Calu3 (cell line): ENCODE results near the gene ACP7. TPM values are rescaled to one million over a fixed set of nuclear protein-coding genes. Genes with fewer than 3 reads are reported as not detected.
"Not testable (repeated sequence)": the region's sequence is repeated elsewhere in the genome, so short reads cannot be mapped to it uniquely, and the experiment has no call there.

Source experiments
- BruUV-seq: library from RNA; stranded (reverse); fragments of 400-500 nt; replicated peaks from 2 replicates; lab custom pipeline; 2021; lab: Mats Ljungman, UMichigan
- CTCF ChIA-PET: fragments of 300-600 bp; sonication (Branson Sonifier 250); formaldehyde crosslinking; loops from one replicate; lab custom pipeline; 2022; ENCODE audit warnings: antibody characterized with exemption; lab: Charles Lee
- DNase-seq: peaks from one replicate; pipeline ENCODE4 v3.0.0; 2022
- H3K27ac Mint-ChIP-seq: one replicate; pipeline ENCODE4 v1.8.0; 2022; ENCODE audit warnings: mixed read lengths; ENCODE audit not compliant: unreplicated experiment
- H3K27me3 Mint-ChIP-seq: one replicate; pipeline ENCODE4 v1.8.0; 2022; ENCODE audit warnings: mixed read lengths; ENCODE audit not compliant: unreplicated experiment
- H3K36me3 Mint-ChIP-seq: one replicate; pipeline ENCODE4 v1.8.0; 2022; ENCODE audit warnings: mild to moderate bottlenecking, moderate library complexity, mixed read lengths; ENCODE audit not compliant: insufficient read depth, unreplicated experiment
- H3K4me1 Mint-ChIP-seq: one replicate; pipeline ENCODE4 v1.8.0; 2022; ENCODE audit warnings: mild to moderate bottlenecking, low read depth, mixed read lengths; ENCODE audit not compliant: unreplicated experiment
- H3K4me3 Mint-ChIP-seq: one replicate; pipeline ENCODE4 v1.8.0; 2022; ENCODE audit warnings: mild to moderate bottlenecking, low read depth, moderate library complexity, mixed read lengths; ENCODE audit not compliant: unreplicated experiment
- H3K9me3 Mint-ChIP-seq: one replicate; pipeline ENCODE4 v1.8.0; 2022; ENCODE audit warnings: low read depth, mixed read lengths; ENCODE audit not compliant: unreplicated experiment
- CTCF ChIP-seq: fragments of 200-600 bp; IDR thresholded peaks from one replicate; pipeline ENCODE4 v1.8.0; 2022; ENCODE audit warnings: antibody characterized with exemption; ENCODE audit not compliant: unreplicated experiment
- intact Hi-C: fragments of 100-400 bp; cut with micrococcal nuclease; formaldehyde crosslinking; loops from one replicate; pipeline ENCODE4 v1.10.0; 2022; ENCODE audit not compliant: unreplicated experiment
- total RNA-seq: library from RNA; stranded (reverse); gene quantifications from 2 replicates; pipeline ENCODE4 v1.2.3, GENCODE V29; 2022

ACP7 gene
- total RNA-seq, 1 experiment from 2014 or later = 9.5 TPM

- CTCF ChIA-PET = interaction anchor here (1.2 kb wide), 1 partner anchor 13 kb away, joined by 12 read pairs; no protein-coding TSS in a partner anchor
- Mint-ChIP-seq H3K27ac (no peak overlapping the region), H3K27me3 (no peaks in the 10 kb centered on the region), H3K4me3 (no peak overlapping the region), H3K4me1 (peaks cover 23% of the 10 kb centered on the region), H3K36me3 (peaks cover 32% of the 10 kb centered on the region), H3K9me3 (no peaks in the 10 kb centered on the region)
- no peak for DNase-seq
- BruUV-seq = no TSS peak
- no peak for TF ChIP-seq CTCF
- intact Hi-C loops = no loop called here
Observed at GRCh38 chr19:39086386-39086785, 2.2 kb downstream of the ACP7 start.

- no peaks in the 10 kb centered on the region for H3K27me3 Mint-ChIP-seq
- no peaks in the 10 kb centered on the region for H3K9me3 Mint-ChIP-seq
- peaks cover 25% of the 10 kb centered on the region for H3K36me3 Mint-ChIP-seq
- H3K4me3 Mint-ChIP-seq = no peak overlapping the region
- no peak for TF ChIP-seq CTCF
- CTCF ChIA-PET = interaction anchor here (0.7 to 1.2 kb wide), 2 partner anchors 14 to 108 kb away, joined by 3 to 12 read pairs; no protein-coding TSS in a partner anchor
- intact Hi-C loops = no loop called here
- BruUV-seq = no TSS peak
- H3K27ac Mint-ChIP-seq = no peak overlapping the region
- no peak for DNase-seq
- H3K4me1 Mint-ChIP-seq = peaks cover 14% of the 10 kb centered on the region
Observed at GRCh38 chr19:39087907-39088686, 3.9 kb downstream of the ACP7 start.

GRCh38 chr19:39090016-39090415 lies 5.8 kb downstream of the ACP7 start:
- H3K36me3 Mint-ChIP-seq, DNase-seq, H3K27me3 Mint-ChIP-seq, H3K27ac Mint-ChIP-seq, intact Hi-C loops, H3K4me3 Mint-ChIP-seq, H3K9me3 Mint-ChIP-seq, BruUV-seq: not testable (repeated sequence)
- CTCF ChIA-PET = interaction anchor here (1.0 kb wide), 1 partner anchor 16 kb away, joined by 5 read pairs; no protein-coding TSS in a partner anchor
- H3K4me1 Mint-ChIP-seq = peaks cover 15% of the 10 kb centered on the region

DNA sequence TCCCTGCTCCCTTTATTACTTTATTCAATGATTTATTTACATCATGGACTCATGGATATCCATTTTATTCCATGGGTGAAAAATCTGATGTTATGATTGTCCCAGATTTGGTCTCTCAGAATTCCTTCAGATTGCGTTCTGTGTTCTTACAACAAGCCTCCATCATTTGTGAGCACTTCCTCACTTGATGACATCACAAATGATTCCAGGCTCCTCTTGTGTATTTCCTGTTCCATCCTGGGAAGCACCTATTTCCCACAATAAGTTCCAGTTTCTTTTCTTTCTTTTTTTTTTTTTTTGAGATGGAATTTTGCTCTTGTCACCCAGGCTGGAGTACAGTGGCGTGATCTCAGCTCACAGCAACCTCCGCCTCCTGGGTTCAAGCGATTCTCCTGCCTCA lies 6.7 kb downstream of the ACP7 start:
- no peak for TF ChIP-seq CTCF
- H3K4me1 Mint-ChIP-seq = peaks cover 8% of the 10 kb centered on the region
- no peak overlapping the region for H3K4me3 Mint-ChIP-seq
- H3K27me3 Mint-ChIP-seq = no peaks in the 10 kb centered on the region
- no TSS peak for BruUV-seq
- CTCF ChIA-PET = interaction anchor here (0.5 to 1.0 kb wide), 3 partner anchors 12 to 286 kb away, joined by 4 to 5 read pairs (median 4); no protein-coding TSS in a partner anchor
- intact Hi-C loops = no loop called here
- no peaks in the 10 kb centered on the region for H3K36me3 Mint-ChIP-seq
- no peak for DNase-seq
- no peak overlapping the region for H3K27ac Mint-ChIP-seq
- H3K9me3 Mint-ChIP-seq = no peaks in the 10 kb centered on the region

GRCh38 chr19:39095799-39096540 lies 11.8 kb downstream of the ACP7 start:
- CTCF ChIA-PET, H3K9me3 Mint-ChIP-seq, H3K4me1 Mint-ChIP-seq, DNase-seq, H3K36me3 Mint-ChIP-seq, H3K4me3 Mint-ChIP-seq, BruUV-seq, H3K27me3 Mint-ChIP-seq, intact Hi-C loops, H3K27ac Mint-ChIP-seq: not testable (repeated sequence)
